GM21737 (cell line): Measurements from ENCODE around the gene OTULIN.

Experiments used
- ATAC-seq: cut with Tn5 transposase; IDR thresholded peaks from one replicate; pipeline ENCODE4 v1.9.1; 2021; ENCODE audit warnings: mild to moderate bottlenecking, moderate library complexity; ENCODE audit not compliant: unreplicated experiment

The OTULIN gene

DNA sequence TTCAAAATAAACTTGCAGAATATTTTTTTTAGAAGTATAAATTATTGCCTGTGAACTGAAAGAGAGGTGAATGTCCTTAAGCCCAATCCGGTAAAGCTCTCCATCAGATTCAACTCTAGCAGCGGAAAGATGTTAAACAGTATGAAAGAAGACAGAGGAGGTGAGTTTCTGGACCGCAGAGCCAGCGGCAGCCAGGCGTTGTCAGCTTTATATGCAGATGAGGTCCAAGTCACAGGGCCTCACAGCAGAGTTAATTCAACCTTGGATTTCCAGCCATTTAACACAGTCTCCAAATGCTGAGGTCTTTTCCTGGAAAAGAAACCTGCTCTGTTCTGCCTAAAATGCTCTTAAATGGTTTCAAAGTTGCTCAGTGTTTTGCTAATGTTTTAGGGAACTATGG is 75.5 kb downstream of the OTULIN start:
- no peak for ATAC-seq

DNA sequence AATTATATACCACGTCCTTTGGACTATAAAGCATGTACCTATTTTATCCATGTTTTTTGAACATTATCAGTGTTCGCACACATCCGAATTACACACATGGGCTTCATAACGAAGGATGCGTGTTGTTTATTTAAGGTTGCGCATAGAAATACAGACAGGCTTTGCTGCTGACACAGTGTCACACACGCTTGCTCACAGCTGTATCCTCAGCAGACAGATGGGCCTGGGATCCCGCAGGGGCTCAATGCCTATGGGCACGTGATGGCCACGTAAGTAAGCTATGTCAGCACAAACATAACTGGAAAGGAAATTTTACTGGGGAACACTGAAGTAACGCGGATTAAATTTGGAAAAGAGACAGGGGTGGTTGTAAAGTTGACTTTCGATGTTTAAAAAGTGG is 76.6 kb downstream of the OTULIN start:
- no peak for ATAC-seq

DNA sequence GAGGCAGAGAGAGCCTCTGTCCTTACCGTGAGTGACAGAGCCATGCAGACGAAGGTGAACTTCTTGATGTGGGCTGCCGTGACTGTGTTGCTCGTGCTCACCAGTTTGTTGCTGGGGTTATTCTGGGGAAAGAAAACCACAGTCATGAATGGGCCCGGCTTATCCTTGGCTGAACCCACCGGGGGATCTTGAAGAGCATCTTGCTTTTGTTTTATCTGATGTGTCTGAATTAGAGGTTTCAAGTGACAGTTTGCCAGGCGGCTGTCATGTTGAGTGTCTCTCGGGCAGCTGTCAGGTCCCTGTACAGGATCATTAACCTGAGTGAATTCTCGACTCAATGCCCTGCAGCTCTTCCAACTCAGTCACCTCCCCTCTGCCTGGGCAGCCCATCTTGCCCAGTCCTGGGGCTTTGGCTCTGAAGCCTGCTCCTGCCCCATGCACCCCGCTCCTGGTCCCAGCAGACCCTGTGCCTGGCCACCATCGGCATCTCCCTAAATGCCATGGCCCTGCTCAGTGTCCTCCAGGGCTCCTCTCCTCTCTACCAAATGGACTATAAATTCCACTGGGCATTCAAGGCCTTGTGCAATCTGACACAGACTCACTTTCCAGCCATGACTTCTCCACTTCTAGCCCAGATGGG is 77.4 kb downstream of the OTULIN start:
- no peak for ATAC-seq

DNA sequence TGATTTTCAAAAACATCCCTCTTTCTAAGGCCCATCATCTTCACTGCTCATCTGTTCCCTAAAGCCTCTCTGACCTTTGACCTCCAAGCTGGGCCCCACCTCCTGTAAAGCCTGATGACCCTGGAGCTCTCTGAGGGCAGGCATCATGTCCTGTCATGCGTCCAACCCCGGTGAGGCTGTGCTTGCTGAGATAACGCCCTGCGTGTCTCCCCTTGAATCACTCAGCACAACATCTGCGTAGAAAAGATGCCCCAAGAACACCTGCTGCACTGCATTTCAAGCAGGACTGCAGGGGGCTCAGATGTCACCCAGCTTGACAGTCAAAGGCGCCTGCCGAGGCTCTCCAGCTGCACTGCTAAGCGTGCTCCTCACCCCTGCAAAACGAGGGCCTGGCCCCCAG is 78.0 kb downstream of the OTULIN start:
- no peak for ATAC-seq

DNA sequence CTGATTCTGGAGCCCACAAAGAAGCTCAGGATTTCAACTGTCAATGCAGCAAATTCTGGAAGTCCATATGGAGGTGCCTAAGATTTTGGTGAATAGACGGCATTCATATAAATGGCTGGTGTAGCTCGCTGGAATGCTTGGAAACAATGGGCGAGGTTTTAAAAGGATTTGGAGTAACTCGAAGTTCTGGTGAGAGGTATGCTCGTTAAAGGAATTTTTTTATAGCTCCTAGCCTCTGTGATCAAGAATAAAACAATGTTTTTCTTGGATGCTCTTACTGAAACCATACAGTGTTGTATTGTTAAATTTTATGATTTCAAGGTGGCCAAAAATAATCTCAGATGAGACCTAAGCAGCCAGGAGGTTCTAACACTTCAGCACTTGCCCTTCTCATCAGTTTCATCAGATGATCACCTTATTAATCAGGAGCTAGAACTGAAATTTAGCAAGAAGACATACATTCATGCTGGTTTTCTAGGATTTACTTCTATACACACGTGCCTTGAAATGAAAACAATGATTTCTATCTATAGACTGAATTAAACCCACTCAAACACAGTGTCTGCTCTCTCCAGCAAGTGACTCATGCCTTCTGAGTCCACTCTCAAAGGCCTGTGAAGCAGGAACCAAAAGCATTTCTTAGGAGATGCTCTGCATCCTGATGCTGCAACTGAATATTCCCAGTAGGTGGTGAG is 79.2 kb downstream of the OTULIN start:
- ATAC-seq, result no peak

DNA sequence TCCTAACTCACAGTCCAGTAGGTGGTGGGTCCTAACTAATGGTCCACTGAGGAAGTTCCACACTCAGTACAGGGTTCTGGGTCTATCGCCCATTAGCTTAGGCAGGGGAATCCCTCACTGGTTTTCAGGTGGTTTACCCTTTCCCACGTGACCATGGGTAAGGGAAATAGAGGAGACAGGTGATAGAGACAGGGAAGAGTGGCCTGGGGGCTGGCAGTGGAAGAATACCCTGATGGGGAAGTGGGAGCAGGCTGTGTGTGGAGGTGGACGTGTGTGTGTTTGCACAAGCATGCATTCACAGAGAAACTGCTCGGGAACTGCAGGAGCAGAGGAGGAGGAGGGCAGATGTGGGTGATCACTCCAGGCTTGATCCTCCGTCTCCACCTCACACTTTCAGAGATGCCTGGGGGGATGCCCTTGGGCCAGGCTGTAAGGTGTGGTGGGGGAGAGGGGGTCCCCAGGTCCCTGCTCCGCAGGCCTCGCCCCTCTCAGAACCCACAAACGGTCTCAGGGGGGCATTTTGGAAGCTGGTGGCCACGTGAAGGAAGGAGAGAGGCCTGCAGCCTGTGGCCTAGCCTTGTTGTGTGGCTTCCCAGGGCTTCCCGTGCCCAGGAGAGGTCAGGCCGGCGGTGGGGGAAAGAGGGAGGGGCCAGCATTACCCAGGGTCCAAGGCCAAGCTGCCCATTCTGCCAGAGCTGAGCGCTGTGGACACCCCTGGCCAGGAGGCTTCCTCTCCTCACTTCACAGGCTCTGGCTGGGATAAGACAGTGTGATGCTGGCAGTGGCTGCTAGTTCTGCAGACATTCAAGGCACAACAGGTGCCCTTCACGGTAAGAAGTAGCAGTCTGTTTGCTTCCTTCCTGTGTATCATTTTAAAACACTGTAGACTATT is 80.0 kb downstream of the OTULIN start:
- ATAC-seq, result peak; percentile 58

DNA sequence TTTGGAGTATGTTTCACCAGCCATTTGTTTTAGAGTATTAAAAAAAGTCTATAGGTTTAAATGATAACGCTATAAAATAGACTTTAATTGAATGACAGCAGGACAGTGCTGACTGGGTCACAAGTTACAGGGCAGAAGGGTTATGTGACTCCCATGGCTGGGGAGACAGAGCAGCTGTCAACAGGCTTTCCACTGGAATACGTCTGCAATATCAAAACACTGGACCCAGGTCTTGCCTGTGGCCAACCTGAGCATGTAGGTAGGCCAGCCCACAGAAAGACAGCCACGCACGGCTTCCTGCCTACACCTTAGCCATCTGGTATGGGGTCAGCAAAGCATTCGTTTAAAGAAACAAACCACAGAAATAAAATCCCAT is 80.7 kb downstream of the OTULIN start:
- no peak for ATAC-seq

DNA sequence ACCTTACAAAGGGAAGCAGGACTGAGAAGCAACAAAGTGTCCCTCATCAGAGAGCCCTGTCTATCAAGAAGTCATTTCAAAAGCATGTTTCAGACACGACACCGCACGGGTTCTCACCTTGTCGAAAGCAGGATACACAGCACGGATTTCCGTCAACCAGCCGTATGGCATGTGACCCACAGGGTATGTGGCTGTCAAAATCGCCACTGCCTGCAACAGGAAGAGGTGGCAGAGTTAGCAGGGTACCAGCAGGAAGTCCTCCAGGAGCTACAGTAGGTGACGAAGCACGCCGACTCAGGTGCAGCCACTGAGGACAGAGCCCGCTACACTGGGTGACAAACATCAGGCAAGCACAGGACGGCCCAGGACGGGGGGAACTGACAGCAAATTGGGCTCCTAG is 81.2 kb downstream of the OTULIN start:
- ATAC-seq, result no peak

DNA sequence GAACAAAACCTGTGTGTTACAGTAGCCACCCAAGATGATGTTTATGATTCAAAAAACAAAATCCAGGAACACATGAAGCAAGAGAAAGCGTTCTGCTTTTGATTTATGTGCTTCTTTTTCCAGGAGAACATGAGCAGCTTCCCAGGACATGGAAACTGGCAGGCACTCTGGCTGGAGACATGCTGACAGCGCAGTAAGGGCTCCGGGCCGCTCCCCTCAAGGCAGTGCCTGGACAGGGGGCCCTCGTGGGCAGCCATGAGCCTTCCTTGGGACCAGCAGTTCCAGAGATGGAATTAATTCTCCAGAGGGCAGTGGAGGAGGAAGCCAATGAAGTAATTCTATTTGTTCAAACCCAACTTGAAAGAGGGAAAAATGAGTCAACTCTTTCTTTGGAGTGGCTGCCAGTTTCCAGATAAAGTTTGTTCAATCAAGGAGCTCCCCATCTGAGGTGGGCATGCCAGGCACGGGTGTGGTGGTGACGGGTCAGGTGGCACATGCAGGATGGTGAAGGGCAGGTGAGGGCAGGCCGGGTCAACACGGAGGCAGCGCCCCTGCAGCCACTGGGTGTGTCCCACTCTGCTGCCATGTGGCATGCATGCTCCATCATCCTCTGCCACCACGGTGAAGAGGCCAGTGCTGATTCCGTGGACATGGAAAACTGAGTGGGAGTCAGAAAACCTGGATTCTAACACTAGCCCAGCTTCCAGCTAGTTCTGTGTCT is 83.8 kb downstream of the OTULIN start:
- no peak for ATAC-seq
